Mucosa of stomach (tissue), 1 donor: ENCODE measurements around the gene KIF3A.
A peak's percentile ranks its signal among the peaks of the same experiment; 100 is the strongest.

Source experiments
- H3K27me3 ChIP-seq: one replicate; pipeline ENCODE4 v1.7.0; 2013; ENCODE audit warnings: mild to moderate bottlenecking, low read length; ENCODE audit not compliant: control insufficient read depth, insufficient read depth
- H3K36me3 ChIP-seq: one replicate; pipeline ENCODE4 v1.7.0; 2013; ENCODE audit warnings: low read length; ENCODE audit not compliant: control insufficient read depth, insufficient read depth
- H3K4me1 ChIP-seq: one replicate; pipeline ENCODE4 v1.7.0; 2013; ENCODE audit warnings: mild to moderate bottlenecking, low read length; ENCODE audit not compliant: control insufficient read depth, insufficient read depth
- H3K4me3 ChIP-seq: one replicate; pipeline ENCODE4 v1.7.0; 2013; ENCODE audit warnings: low read length
- H3K9ac ChIP-seq: one replicate; pipeline ENCODE4 v1.7.0; 2013; ENCODE audit warnings: mild to moderate bottlenecking, low read length, moderate library complexity
- H3K9me3 ChIP-seq: one replicate; pipeline ENCODE4 v1.7.0; 2013; ENCODE audit warnings: mild to moderate bottlenecking, low read length, moderate library complexity; ENCODE audit not compliant: control insufficient read depth
- donor health status: Pancreatic carcinoma.

The KIF3A gene

GRCh38 chr5:132748522-132749000 lies 11.2 kb upstream of the KIF3A start:
- H3K4me1 ChIP-seq, result peaks cover 7% of the 10 kb centered on the region
- no peaks in the 10 kb centered on the region for H3K36me3 ChIP-seq
- no peak overlapping the region for H3K4me3 ChIP-seq
- peak overlapping the region; percentile 53 for H3K9ac ChIP-seq
- H3K9me3 ChIP-seq, result no peaks in the 10 kb centered on the region
- H3K27me3 ChIP-seq, result peaks cover 7% of the 10 kb centered on the region

- Histone ChIP-seq H3K9ac (peak overlapping the region; percentile 53), H3K36me3 (no peaks in the 10 kb centered on the region), H3K9me3 (no peaks in the 10 kb centered on the region), H3K4me3 (peak overlapping the region; percentile 63), H3K27me3 (peaks cover 7% of the 10 kb centered on the region), H3K4me1 (peaks cover 7% of the 10 kb centered on the region)
These were observed 10.5 kb upstream of the KIF3A start for GRCh38 chr5:132747616-132748440.

- Histone ChIP-seq H3K27me3 (peaks cover 7% of the 10 kb centered on the region), H3K36me3 (no peaks in the 10 kb centered on the region), H3K4me3 (peak within 1 kb of the TSS; percentile 63), H3K9me3 (no peaks in the 10 kb centered on the region), H3K9ac (peak within 1 kb of the TSS; percentile 53), H3K4me1 (peaks cover 7% of the 10 kb centered on the region)
These were observed 9.7 kb upstream of the KIF3A start, which contains the start of gene CCNI2 for GRCh38 chr5:132746954-132747615. TSS of gene CCNI2 (plus strand) at chr5:132747426. CDS start at chr5:132747496, 70 bp downstream.

GRCh38 chr5:132746592-132746953 lies 9.2 kb upstream of the KIF3A start:
- H3K36me3 ChIP-seq, result no peaks in the 10 kb centered on the region
- peaks cover 7% of the 10 kb centered on the region for H3K27me3 ChIP-seq
- H3K9ac ChIP-seq, result no peak overlapping the region
- H3K9me3 ChIP-seq, result no peaks in the 10 kb centered on the region
- H3K4me3 ChIP-seq, result peak overlapping the region; percentile 63
- peaks cover 7% of the 10 kb centered on the region for H3K4me1 ChIP-seq

GRCh38 chr5:132744659-132745058 lies 7.3 kb upstream of the KIF3A start:
- no peak overlapping the region for H3K4me3 ChIP-seq
- H3K9ac ChIP-seq, result no peak overlapping the region
- H3K9me3 ChIP-seq, result no peaks in the 10 kb centered on the region
- no peaks in the 10 kb centered on the region for H3K36me3 ChIP-seq
- peaks cover 7% of the 10 kb centered on the region for H3K4me1 ChIP-seq
- peaks cover 7% of the 10 kb centered on the region for H3K27me3 ChIP-seq

- no peaks in the 10 kb centered on the region for H3K9me3 ChIP-seq
- no peak overlapping the region for H3K9ac ChIP-seq
- H3K36me3 ChIP-seq, result no peaks in the 10 kb centered on the region
- peaks cover 4% of the 10 kb centered on the region for H3K4me1 ChIP-seq
- H3K4me3 ChIP-seq, result no peak overlapping the region
- peaks cover 7% of the 10 kb centered on the region for H3K27me3 ChIP-seq
These were observed 5.3 kb upstream of the KIF3A start for GRCh38 chr5:132742626-132743025.

GRCh38 chr5:132742158-132742557 lies 4.8 kb upstream of the KIF3A start:
- Histone ChIP-seq H3K9me3 (no peaks in the 10 kb centered on the region), H3K27me3 (peaks cover 7% of the 10 kb centered on the region), H3K36me3 (no peaks in the 10 kb centered on the region), H3K9ac (no peak overlapping the region), H3K4me1 (peaks cover 4% of the 10 kb centered on the region), H3K4me3 (no peak overlapping the region)

GRCh38 chr5:132739232-132739631 lies 1.9 kb upstream of the KIF3A start:
- Histone ChIP-seq H3K9me3 (no peaks in the 10 kb centered on the region), H3K36me3 (no peaks in the 10 kb centered on the region), H3K9ac (no peak overlapping the region), H3K27me3 (no peaks in the 10 kb centered on the region), H3K4me1 (peaks cover 6% of the 10 kb centered on the region), H3K4me3 (no peak overlapping the region)

GRCh38 chr5:132737982-132738681 lies 786 bp upstream of the KIF3A start:
- Histone ChIP-seq H3K9me3 (no peaks in the 10 kb centered on the region), H3K4me3 (no peak overlapping the region), H3K27me3 (no peaks in the 10 kb centered on the region), H3K4me1 (peaks cover 6% of the 10 kb centered on the region), H3K9ac (peak overlapping the region; percentile 29), H3K36me3 (no peaks in the 10 kb centered on the region)

GRCh38 chr5:132734687-132735086 lies 2.7 kb downstream of the KIF3A start:
- Histone ChIP-seq H3K9ac (no peak overlapping the region), H3K4me1 (peaks cover 6% of the 10 kb centered on the region), H3K36me3 (no peaks in the 10 kb centered on the region), H3K9me3 (no peaks in the 10 kb centered on the region), H3K4me3 (no peak overlapping the region), H3K27me3 (no peaks in the 10 kb centered on the region)

- Histone ChIP-seq H3K4me3 (no peak overlapping the region), H3K9me3 (no peaks in the 10 kb centered on the region), H3K27me3 (no peaks in the 10 kb centered on the region), H3K4me1 (peaks cover 6% of the 10 kb centered on the region), H3K9ac (no peak overlapping the region), H3K36me3 (no peaks in the 10 kb centered on the region)
These were observed 3.7 kb downstream of the KIF3A start for GRCh38 chr5:132733499-132734148.
